Measurements from ENCODE around the gene HDGFL2.

The HDGFL2 gene

DNA sequence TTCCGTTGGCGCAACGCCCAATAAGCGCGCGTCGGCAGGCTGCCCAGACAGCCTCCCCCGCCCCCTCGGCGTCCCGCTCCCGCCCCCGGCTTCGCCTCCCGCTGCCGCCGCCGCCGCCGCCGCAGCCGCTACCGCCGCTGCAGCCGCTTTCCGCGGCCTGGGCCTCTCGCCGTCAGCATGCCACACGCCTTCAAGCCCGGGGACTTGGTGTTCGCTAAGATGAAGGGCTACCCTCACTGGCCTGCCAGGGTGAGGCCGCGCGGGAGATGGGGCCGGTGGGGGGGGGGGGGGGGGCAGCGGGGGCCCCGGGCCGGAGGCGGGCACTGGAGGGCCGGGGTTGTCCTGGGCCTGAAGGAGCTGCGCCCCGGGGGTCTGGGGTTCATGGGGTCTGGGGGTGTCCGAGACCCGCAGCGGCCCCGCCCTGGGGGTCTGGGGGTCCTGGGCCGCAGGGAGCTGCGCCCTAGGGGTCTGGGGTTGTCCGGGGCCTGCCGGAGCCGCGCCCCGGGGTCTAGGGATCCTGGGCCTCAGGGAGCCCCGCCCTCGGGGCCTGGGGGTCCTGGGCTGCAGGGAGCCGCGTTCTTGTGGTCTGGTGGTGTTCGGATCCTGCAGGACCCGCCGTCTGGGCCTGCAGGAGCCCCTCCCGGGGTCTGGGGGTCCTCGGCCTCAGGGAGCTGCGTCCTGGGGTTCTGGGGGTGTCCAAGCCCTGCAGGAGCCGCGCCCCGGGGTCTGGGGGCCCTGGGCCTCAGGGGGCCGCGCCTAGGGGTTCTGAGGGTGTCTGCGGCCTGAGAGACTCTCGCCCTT lies at the start of gene HDGFL2:
TSS of gene HDGFL2 (plus strand) at position 124 of the 801 bp plus-strand sequence. CDS start at position 178, 54 bp downstream.
- DNase-seq: no peak

DNA sequence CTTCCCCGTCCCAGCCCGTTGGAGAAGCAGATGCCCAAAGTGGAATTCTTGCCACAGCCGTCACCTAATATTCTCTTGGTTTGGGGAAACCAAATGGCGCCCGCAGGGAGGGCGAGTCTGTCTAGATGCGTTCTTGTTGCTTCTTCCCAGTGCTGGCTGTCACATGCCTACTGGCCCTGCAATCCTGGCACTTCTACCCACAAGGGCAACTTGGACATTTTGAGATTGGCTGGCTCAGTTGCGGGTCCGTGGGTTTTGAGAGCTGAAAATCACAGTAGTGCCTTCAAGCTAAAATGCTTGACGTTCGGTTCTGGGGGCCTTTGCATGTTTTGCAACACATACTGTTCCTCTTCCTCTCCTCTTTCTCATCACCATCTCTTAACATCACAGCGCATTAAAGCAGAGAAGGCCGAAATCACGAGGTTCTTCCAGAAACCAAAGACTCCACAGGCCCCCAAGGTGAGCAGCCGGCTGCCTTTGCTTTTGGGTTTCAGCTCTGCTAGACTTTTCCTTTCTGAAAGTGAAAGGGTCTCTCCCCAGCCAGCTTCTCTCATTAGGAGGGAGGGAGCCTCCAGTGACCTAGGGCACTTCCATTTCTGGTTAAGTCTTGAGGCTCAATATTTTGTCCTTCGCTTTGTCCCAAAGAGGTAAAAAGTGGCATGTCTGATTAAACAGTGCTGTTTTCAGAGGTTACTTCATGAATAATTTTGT lies 48.5 kb upstream of the HDGFL2 start:
- no peak for DNase-seq

DNA sequence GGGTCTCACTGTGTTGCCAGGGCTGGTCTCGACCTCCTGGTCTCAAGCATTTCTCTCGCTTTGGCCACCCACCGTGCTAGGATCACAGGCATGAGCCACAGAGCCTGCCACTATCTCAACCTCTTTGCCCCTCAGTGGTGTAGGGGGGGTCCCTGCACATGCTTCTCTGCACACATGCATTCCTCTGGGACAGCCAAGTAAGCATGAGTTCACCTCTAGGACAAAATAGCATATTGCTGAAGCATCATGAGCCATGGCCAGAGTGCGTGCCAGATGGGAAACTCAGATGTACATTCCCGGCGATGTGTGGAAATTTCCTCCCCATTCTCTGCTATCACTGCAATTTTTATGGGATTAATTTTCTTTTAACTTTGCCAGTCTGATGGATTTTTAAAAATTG lies 46.6 kb upstream of the HDGFL2 start:
- no peak for DNase-seq

DNA sequence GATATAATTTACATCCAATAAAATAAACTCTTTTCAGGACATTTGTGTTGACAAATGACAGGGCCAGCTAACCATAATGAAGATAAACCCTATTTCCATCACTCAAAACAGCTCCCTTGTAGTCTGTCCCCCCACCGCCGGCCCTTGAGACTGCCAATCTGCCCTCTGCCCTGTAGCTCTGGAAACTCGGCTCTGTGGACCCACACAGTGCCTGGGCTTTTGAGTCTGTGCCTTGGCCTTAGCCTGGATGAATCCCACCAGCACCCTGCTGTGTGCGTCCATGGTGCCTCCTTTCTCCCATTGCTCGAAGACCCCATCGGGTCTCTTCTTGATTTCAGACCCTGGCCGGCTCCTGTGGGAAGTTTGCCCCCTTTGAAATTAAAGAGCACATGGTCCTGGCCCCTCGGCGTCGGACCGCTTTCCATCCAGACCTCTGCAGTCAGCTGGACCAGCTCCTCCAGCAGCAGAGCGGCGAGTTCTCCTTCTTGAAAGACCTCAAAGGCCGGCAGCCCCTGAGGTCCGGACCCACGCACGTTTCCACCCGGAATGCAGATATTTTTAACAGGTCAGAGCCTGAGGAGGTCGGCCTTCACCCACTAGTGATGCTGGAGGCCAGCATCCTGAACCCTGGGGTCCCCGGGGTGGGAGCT lies 43.6 kb upstream of the HDGFL2 start:
- DNase-seq: no peak

DNA sequence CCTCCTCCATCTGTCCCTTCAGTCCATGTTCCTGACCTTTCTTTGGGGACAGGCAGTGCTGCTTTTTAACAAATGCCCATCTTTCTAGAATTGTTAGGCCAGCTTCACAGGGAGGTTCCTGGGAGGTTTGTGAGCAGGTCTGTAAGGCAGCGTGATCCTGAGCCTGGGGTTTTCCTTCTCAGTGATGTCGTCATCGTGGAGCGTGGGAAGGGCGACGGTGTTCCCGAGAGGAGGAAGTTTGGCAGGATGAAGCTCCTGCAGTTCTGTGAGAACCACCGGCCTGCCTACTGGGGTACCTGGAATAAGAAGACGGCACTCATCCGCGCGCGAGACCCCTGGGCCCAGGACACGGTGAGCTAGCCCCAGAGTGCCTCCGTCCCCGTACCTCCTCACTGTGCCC lies 42.8 kb upstream of the HDGFL2 start:
- no peak for DNase-seq

DNA sequence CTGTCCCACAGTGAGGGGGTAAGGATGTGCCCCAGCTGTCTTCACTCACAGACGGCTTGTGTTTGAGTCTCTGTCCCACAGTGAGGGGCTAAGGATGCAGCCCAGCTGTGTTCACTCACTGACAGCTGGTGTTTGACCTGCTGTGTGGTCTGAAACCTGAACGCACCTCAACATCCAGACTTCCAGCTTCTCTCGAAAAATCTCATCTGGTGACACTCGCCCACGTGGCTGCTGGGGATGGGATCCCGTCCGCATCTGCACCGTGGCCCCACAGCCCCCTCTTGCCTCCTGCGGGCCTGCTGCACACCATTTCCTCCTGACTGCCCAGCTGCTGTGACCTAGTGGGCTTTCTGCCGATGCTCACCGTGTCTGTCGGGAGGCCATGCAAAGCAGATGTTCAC lies 42.3 kb upstream of the HDGFL2 start:
- no peak for DNase-seq

DNA sequence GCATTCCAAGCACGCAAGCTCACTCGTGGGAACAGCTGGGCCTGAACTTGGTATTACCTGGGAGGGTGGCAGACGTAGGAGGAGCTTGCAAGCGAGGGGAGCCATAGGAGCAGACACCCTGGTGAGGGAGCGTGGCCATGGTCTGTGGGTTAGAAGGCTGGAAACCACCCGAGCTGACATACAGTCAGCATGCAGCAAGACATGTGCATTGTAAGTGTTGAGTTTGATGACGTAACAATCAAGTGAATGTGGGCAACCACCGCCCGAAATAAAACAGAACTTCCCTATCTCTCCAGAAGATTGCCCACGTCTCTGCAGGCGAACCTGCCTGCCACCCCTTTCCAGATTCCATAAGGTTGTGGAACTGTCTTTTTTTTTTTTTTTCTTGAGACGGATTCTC lies 41.3 kb upstream of the HDGFL2 start:
- no peak for DNase-seq

DNA sequence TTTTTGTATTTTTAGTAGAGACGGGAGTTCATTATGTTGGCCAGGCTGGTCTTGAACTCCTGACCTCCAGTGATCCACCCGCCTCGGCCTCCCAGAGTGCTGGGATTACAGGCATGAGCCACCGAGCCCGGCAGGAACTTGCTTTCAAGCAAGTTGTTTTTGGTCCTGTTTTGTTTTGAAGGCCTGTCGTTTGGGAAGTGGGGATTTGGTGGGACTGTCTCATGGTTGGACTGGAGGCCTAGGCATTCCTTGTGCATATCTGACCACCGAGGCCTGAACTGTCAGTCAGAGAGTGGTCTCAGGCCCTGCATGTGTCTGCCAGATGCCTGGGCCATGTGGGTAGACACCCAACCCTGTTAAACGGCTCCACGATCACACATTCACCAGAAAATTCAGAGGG lies 40.8 kb upstream of the HDGFL2 start:
- no peak for DNase-seq

DNA sequence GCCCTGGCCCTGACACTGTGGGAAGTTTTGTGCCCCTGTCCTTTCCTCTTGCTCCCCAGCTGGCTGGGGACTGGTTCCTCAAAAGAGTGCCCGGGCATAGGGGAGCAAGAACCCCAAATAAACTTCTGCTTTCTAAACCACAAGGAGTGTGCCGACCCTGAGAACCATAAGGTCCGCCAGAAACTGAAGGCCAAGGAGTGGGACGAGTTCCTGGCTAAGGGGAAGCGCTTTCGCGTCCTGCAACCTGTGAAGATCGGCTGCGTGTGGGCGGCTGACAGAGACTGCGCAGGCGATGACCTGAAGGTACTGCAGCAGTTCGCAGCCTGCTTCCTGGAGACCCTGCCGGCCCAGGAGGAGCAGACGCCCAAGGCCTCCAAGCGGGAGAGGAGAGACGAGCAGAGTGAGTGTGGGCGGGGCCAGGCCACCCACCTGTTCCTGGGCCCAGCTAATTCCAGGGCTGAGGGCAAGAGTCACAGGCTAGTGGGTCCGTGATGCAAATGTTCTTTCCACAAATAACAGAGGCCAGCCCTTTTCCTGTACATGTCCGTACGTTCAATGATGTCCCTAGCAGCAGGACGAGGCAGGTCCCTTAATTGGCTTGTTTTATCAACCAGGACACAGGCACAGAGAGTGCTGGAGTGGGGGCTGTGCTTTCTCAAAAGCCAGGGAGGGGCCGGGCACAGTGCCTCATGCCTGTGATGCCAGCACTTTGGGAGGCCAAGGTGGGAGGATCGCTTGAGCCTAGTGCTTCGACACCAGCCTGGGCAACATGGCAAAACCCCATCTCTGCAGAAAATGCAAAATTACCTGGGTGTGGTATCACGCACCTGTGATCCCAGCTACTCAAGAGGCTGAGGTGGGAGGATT lies 40.1 kb upstream of the HDGFL2 start:
- DNase-seq: no peak

DNA sequence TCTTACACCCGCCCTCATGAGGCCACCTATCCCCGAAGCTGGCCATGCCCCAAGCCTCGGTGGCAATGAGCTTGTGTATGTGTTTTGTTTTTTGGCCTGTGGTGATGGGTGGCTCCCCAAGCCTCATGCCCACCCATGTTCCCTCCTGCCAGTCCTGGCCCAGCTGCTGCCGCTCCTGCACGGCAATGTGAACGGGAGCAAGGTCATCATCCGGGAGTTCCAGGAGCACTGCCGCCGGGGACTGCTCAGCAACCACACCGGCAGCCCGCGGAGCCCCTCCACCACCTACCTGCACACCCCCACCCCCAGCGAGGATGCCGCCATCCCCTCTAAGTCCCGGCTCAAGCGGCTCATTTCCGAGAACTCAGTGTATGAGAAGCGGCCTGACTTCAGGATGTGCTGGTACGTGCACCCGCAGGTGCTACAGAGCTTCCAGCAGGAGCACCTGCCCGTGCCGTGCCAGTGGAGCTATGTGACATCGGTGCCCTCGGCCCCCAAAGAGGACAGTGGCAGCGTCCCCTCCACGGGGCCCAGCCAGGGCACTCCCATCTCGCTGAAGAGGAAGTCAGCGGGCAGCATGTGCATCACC lies 39.1 kb upstream of the HDGFL2 start:
- DNase-seq: no peak

DNA sequence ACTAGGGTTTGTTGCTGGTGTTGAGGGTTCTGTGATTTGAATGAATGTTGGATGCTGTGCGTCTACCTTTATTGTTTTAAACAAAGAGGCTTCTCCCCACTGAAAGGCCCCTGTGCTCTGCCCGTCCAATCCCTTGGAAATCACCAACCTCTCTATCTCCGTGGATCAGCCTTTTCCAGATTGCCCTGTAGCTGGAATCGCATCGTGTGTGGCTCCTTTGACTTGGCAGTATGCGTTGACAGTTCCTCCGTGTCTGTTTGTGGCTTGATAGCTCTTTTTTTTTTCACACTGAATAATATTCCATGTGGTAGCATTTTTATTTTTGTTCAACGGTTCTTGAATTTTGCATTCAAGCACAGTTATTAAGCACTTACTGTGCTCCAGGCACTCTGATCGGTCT lies 37.7 kb upstream of the HDGFL2 start:
- DNase-seq: no peak

DNA sequence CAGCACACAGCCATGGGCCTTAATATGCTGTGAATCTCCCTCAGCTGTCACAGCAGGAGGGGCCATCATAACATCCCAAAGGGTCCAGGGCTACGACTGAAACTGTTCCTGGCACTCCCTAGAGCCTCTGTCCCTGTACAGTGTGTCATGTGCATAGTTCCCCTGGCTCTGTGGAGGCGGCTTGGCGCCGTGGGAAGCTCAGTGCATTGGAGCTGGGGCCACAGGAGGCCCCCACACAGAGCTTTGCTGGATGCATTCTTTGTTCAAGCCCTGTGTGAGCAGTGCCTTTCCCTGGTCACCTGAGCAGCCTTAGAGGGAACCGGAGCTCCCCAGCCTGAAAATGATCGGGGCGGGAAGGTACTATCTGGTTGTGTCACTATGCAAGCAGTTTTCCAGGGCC lies 35.9 kb upstream of the HDGFL2 start:
- DNase-seq: no peak

DNA sequence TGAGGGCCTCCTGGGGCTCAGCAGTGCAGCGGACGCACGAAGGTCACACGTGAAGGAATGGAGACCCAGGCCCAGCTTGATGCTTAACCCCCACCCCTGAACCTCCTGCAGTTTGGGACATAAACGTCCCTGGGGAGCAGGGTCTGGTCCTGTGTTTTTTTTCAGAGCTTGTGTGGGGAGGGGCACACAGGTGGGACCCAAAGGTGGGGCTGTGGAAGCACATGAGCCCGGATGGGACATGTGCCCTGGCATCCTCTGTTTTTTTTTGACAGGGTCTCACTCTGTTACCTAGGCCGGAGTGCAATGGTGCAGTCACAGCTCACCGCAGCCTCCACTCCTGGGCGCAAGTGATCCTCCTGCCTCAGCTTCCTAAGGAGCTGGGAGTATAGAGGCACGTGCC lies 35.0 kb upstream of the HDGFL2 start:
- DNase-seq: no peak

DNA sequence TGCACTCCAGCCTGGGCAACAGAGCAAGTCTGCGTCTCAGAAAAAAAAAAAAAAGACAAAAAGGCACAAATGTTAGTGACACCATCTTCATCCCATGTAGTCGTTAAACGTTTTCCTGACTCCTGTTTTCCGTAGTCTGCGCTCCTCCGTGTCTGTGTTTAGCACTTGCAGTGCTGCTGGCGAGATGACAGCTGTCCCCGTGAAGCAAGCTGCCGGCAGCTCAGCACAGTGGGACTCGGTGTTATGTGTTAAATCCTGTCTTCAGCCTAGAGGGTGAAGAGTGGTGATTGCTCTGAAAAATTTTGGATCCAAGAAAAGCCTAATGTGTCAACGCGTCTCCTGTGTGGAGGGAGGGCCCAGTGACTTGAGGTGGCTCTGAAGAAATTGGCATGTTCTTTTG lies 32.9 kb upstream of the HDGFL2 start:
- DNase-seq: no peak

DNA sequence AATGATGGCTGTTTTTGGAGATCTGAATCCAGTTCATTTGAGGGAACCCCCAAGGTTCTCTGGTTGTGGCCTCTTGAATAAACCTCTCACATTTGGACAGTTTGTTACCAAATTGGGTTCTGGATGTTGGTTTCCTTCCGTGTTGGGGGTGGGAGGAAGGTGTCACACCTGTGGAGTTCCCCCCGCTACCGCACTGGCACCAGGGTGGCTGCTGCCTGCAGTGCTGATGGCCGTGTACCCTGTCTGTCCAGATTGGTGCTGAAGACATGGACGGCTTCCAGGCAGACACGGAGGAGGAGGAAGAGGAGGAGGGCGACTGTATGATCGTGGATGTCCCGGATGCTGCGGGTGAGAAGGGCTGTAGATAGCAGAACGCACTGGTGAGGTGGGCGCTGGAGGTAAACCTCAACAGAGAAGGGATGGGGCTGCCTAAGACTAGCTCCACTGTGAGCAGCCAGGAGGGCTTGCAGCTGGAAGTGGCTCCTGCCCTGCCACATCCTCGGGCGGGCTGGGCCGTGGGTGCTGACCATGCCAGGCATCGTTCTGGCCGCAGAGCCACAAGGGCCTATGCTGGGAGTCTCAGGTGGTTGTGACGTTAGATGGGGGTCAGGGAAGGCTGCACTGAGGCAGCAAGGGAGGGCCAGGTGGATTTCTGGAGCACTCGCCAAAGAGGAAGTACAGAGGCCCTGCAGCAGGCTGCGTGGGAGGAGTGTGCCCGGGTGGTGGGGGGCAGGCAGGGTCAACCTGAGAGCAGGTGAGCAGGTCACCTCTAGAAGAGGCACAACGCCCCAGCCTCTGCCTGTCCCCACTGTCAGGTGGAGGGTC lies 29.9 kb upstream of the HDGFL2 start:
- DNase-seq: no peak

DNA sequence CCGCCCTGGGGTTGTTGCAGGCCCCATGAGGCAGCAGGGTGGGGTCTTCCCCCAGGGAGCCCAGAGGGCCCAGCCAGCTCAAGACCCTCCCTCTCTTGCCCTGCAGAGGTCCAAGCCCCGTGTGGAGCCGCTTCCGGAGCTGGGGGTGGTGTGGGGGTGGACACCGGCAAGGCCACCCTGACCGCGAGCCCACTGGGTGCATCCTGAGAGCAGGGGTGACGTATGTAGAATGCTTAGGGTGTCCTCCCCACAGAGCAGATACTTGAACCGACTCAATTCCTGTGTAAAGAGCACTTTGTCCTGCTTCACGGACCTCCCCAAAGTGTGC lies 29.3 kb upstream of the HDGFL2 start:
- no peak for DNase-seq

DNA sequence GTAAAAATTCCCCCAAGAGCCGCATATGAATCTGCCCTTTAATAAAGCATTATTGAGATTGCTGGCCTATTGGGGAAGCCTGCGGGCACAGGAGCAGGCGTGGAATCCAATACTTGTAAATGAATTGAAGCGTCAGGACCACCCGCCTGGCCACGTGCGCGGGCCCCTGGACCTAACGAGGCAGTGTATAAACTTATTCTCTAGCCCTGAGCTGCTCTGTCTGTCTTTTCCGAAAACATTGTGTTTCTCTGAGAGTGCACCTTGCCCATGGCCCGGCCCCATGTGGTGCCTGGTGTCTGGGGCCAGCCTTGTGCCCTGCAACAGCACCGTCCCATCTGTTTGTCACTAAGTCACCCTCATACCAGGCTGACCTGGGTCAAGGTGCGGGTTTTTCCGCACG lies 28.9 kb upstream of the HDGFL2 start:
- no peak for DNase-seq

DNA sequence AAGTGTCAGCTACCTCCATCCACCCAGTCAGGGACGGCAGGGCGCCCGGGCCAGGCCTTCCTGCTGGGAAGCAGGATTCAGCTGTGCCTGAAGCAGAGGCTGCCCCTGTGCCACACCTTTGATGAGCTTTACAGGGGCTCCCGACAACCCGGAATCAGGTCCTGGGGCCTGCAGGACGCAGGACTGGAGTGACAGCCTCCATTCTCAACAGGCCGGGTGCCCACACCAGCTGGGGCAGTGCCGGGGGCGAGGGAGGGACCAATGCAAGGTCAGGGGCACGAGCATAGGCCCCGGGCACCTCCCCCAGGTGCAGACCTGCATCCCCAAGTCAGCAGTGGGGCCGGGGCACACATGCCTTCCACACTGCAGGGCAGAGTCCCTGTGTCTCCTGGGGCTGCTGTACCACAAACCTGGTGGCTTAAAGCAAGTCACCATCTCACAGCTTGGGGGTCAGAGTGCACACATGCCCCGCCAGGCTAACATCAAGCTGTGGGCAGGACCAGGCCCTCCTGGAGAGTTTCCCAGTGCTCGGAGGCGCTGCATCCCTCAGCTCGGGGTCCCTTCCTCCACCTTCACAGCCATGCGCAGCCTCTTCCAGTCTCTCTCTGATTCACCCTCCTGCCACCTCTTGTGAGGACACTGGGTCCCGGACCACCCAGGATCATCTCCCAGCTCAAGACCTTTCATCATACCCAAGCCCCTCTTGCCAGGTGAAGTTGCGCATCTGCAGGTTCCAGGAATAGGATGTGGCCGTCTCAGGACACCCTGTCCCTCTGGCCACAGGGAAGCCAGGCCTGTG lies 27.9 kb upstream of the HDGFL2 start:
- DNase-seq: no peak

DNA sequence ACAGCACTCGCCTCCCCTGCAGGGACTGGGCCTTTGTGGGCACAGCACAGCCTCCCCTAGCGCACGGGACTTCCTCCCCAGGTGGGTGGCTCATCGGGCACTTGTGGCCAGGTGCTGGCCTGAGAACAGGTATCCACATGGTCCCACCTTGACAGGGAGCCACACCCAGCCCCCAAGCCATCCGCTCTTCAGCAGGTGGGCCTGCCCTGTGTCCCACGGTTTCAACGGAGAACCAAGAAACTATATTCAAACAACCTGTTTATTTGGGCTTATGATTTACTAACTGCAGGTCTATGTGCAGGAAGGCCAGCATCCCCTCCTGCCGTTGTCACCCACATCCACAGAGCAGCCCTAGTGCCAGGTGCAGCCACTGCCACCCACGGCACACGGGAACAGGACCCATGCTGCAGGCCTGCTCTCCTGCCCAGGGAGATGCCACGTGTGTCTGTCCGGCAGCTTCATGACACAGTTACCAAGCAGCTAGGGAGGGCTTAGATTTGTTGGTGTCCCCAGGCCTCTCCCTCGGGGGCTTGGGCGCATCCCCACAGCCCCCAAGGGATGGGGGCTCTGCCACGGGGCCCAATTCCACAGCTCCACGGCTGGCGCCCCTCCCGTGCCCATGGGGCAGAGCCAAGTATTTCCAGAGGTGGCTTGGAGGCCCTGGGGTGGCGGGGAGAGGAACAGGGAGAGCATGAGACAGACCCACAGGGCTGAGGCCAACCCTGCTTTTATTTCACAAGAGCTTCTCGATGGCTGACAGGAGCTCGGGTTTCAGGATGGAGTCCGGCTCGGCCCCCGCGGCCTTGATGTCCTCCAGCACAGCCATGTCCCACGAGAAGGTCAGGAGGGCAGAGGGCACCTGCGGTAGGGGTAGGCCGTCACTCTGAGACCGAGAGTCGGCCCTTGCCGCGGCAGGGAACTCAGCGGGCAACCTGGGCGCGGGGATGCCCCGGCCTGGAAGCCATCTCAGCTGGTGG lies 27.0 kb upstream of the HDGFL2 start:
- no peak for DNase-seq
